ENCODE results near the gene CFAP20DC.

Gene CFAP20DC

GRCh38 chr3:58962040-58962651 is 87.7 kb downstream of the CFAP20DC start:
- no peak for DNase-seq
- intact Hi-C loops (cut with DNase I; ENCODE audit: low total_unique reads) = no loop called here
- H3K9me3 ChIP-seq = no peaks in the 10 kb centered on the region
- H3K4me1 ChIP-seq = peaks cover 0 to 17% (median 0%) of the 10 kb centered on the region in 4 donors
- TF ChIP-seq, protein P1, sequence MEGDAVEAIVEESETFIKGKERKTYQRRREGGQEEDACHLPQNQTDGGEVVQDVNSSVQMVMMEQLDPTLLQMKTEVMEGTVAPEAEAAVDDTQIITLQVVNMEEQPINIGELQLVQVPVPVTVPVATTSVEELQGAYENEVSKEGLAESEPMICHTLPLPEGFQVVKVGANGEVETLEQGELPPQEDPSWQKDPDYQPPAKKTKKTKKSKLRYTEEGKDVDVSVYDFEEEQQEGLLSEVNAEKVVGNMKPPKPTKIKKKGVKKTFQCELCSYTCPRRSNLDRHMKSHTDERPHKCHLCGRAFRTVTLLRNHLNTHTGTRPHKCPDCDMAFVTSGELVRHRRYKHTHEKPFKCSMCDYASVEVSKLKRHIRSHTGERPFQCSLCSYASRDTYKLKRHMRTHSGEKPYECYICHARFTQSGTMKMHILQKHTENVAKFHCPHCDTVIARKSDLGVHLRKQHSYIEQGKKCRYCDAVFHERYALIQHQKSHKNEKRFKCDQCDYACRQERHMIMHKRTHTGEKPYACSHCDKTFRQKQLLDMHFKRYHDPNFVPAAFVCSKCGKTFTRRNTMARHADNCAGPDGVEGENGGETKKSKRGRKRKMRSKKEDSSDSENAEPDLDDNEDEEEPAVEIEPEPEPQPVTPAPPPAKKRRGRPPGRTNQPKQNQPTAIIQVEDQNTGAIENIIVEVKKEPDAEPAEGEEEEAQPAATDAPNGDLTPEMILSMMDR (IDR thresholded peaks at IDR 0.05) = no peak
- no peaks in the 10 kb centered on the region for H3K36me3 ChIP-seq
- no peaks in the 10 kb centered on the region for H3K27me3 ChIP-seq
- no peak overlapping the region for H3K27ac ChIP-seq
- no peak overlapping the region for H3K4me3 ChIP-seq

DNA sequence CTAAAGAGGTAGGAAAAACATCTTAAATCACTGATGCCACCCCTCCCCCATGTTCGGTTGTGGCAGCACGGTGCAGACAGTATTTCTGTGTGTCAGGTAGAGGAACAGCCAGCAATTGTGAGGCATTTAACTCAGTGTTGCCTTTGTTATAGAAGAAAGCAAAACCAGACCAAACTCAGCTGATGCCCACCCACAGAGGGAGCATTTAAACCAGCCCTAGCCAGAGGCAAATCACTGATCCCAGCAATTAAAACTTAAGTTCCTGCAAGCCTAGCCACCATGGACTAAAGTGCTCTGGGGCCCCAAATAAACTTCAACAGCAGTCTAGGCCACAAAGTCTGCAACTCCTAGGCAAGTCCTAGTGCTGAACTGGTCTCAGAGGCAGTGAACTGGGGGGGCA is 94.5 kb downstream of the CFAP20DC start:
- intact Hi-C loops (cut with DNase I; ENCODE audit: low total_unique reads) = no loop called here
- no peaks in the 10 kb centered on the region for H3K4me1 ChIP-seq
- TF ChIP-seq, protein P1 (IDR thresholded peaks at IDR 0.05) = no peak

DNA sequence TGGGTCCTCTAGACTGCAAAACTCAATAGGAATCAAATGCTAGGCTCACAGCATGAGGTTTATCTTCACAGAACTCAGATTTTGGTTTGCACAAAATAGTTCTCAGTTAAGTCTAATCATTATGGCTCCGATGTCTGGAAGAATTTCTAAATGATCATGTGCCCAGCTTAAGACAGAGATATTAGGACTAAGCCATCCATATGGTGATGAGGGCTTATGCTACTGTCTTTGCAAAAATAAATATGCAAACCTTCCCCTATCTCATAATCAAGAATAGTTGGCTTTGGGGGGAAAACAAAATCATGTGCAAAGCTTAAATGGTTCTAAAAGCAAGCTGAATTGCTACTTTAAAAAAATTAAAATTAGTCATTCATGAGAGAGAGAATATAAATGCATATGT is 96.5 kb downstream of the CFAP20DC start:
- no peak for DNase-seq
- H3K9me3 ChIP-seq = no peaks in the 10 kb centered on the region
- no peak overlapping the region for H3K4me3 ChIP-seq
- intact Hi-C loops (cut with DNase I; ENCODE audit: low total_unique reads) = no loop called here
- H3K36me3 ChIP-seq = no peaks in the 10 kb centered on the region
- no peaks in the 10 kb centered on the region for H3K4me1 ChIP-seq
- no peak overlapping the region for H3K27ac ChIP-seq
- TF ChIP-seq, protein P1 (IDR thresholded peaks at IDR 0.05) = no peak
- H3K27me3 ChIP-seq = no peaks in the 10 kb centered on the region

More for the DNA sequence above, 94.5 kb downstream of the CFAP20DC start:
- Histone ChIP-seq H3K36me3 (no peaks in the 10 kb centered on the region), H3K27me3 (no peaks in the 10 kb centered on the region), H3K9me3 (no peaks in the 10 kb centered on the region), H3K4me3 (no peak overlapping the region), H3K27ac (no peak overlapping the region)
- no peak for DNase-seq

DNA sequence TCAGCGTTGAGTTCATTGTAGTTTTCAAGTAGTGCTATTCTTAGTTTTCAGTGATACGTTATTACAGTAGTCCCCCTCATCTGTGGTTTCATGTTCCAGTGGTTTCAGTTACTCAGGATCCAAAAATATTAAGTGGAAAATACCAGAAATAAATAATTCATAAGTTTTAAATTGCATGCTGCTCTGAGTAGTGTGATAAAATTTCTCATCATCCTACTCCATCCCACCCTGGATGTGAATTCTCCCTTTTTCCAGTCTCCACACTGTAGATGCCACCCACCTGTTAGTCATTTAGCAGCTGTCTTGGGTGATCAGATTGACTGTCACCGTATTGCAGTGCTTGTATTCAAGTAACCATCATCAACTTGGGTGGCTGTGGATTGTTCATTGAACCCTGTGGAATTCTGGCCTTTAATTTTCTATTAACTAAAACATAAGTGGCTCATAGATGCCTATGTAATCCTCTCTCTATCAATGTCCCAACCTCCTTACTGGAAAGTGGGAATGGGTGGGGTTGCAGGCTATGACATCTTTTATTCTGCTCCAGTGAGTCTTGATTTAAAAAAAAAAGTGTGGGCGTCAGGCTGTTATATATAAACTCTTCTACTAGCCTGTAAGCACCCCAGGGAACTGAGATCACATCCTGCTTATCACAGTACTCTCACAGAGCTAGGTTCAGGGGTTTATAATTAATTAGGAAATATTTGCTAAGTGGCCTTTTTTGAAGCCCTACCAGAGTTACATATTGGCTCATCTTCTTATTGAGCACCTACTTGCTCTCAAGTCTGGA is 97.5 kb downstream of the CFAP20DC start:
- Histone ChIP-seq H3K4me1 (no peaks in the 10 kb centered on the region), H3K27me3 (no peaks in the 10 kb centered on the region), H3K4me3 (no peak overlapping the region), H3K27ac (no peak overlapping the region), H3K9me3 (no peaks in the 10 kb centered on the region), H3K36me3 (no peaks in the 10 kb centered on the region)
- TF ChIP-seq, protein P1 (IDR thresholded peaks at IDR 0.05) = no peak
- intact Hi-C loops (cut with DNase I; ENCODE audit: low total_unique reads) = no loop called here
- no peak for DNase-seq

DNA sequence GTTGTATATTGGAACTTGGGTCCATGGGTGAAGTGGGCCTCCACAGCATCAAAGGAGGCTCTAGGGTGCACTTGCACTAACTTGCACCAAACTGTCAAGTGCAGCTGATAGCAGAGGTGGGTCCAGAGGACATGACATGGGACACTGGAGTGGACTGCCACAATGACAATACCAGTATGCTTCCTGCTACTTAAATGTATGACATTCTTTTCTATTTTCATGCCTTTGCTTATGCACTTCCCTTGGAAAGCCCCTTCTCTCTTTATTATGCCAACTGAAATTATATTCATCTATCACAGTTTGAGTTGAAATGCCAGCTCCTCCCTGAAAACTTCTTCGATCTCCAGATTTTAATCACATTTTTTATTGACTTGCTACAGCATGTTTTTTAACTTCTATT is 101.8 kb downstream of the CFAP20DC start:
- TF ChIP-seq, protein P1 (IDR thresholded peaks at IDR 0.05) = no peak

More for the DNA sequence above, 101.8 kb downstream of the CFAP20DC start:
- Histone ChIP-seq H3K27ac (no peak overlapping the region), H3K9me3 (no peaks in the 10 kb centered on the region), H3K36me3 (no peaks in the 10 kb centered on the region), H3K27me3 (no peaks in the 10 kb centered on the region), H3K4me3 (no peak overlapping the region), H3K4me1 (no peaks in the 10 kb centered on the region)
- intact Hi-C loops (cut with DNase I; ENCODE audit: low total_unique reads) = no loop called here
- DNase-seq = no peak
